Mammary epithelial cell (primary cell): ENCODE measurements around the gene C16orf90.

ENCODE experiments used
- EZH2 ChIP-seq: IDR thresholded peaks from 2 replicates; pipeline ENCODE4 v1.6.1; 2012; ENCODE audit warnings: low read length, inconsistent platforms, borderline replicate concordance
- TF ChIP-seq, protein P1 (sequence below), 2 donors: IDR thresholded peaks in 1 of 2; conservative IDR thresholded peaks in 1 of 2; 2 replicates each; pipeline ENCODE4 v1.5.1; 2011 to 2012; ENCODE audit warnings: inconsistent platforms in 2 of 2, low read length in 2 of 2, mild to moderate bottlenecking in 2 of 2, control low read depth in 1 of 2, low read depth in 1 of 2; ENCODE audit not compliant: insufficient read depth in 1 of 2; ENCODE audit errors: extremely low read depth in 1 of 2

GRCh38 chr16:3528406-3528805 lies 33.1 kb upstream of the C16orf90 start:
- TF ChIP-seq, protein P1, sequence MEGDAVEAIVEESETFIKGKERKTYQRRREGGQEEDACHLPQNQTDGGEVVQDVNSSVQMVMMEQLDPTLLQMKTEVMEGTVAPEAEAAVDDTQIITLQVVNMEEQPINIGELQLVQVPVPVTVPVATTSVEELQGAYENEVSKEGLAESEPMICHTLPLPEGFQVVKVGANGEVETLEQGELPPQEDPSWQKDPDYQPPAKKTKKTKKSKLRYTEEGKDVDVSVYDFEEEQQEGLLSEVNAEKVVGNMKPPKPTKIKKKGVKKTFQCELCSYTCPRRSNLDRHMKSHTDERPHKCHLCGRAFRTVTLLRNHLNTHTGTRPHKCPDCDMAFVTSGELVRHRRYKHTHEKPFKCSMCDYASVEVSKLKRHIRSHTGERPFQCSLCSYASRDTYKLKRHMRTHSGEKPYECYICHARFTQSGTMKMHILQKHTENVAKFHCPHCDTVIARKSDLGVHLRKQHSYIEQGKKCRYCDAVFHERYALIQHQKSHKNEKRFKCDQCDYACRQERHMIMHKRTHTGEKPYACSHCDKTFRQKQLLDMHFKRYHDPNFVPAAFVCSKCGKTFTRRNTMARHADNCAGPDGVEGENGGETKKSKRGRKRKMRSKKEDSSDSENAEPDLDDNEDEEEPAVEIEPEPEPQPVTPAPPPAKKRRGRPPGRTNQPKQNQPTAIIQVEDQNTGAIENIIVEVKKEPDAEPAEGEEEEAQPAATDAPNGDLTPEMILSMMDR (conservative IDR thresholded peaks at IDR 0.05 in 1 of 2, IDR thresholded peaks at IDR 0.05 in 1 of 2; ENCODE audit: extremely low read depth in 1 of 2, insufficient read depth in 1 of 2, low read depth in 1 of 2, low read length in 2 of 2), result no peak
- TF ChIP-seq EZH2, result no peak
